CD4-positive, alpha-beta T cell (primary cell): ENCODE results near the gene NTRK2. TPM values are rescaled to one million over a fixed set of nuclear protein-coding genes. Genes with fewer than 3 reads are reported as not detected.

Experiments
- ATAC-seq: fragments of 200-7000 bp; cut with Tn5 transposase; one replicate; pipeline ENCODE4 v1.10.0; 2022; ENCODE audit warnings: mild to moderate bottlenecking; ENCODE audit not compliant: poor library complexity
- CTCF ChIA-PET: fragments of 350-600 bp; sonication (Branson Sonifier 250); formaldehyde crosslinking; loops from one replicate; lab custom pipeline; 2021; ENCODE audit warnings: antibody characterized with exemption, inconsistent platforms; lab: Charles Lee
- POLR2A ChIA-PET: fragments of 350-600 bp; sonication (Branson Sonifier 250); formaldehyde crosslinking; loops from one replicate; lab custom pipeline; 2021; ENCODE audit warnings: antibody characterized with exemption, inconsistent platforms; lab: Charles Lee
- DNase-seq, 14 experiments: peaks; one replicate each; pipeline ENCODE4 v3.0.0-alpha.2; 2013 to 2020; ENCODE audit warnings: mixed read lengths in 2 of 14
- H3K27ac ChIP-seq, 2 donors: one replicate each; pipeline versions ENCODE4 v1.5.1 to v1.7.0; 2013; ENCODE audit warnings: low read length in 2 of 2, low read depth in 1 of 2, mild to moderate bottlenecking in 1 of 2
- H3K27me3 ChIP-seq, 2 experiments: 1 replicate in 1 of 2; 2 replicates in 1 of 2; pipeline versions ENCODE4 v1.6.1 to v1.7.0; 2013; ENCODE audit warnings: low read length in 2 of 2, control low read depth in 1 of 2, mild to moderate bottlenecking in 1 of 2, moderate library complexity in 1 of 2; ENCODE audit not compliant: insufficient read depth in 2 of 2, control insufficient read depth in 1 of 2
- H3K36me3 ChIP-seq: one replicate; pipeline ENCODE4 v1.6.1; 2013; ENCODE audit warnings: low read length, control low read depth; ENCODE audit not compliant: insufficient read depth
- H3K4me1 ChIP-seq: one replicate; pipeline ENCODE4 v1.6.1; 2013; ENCODE audit warnings: low read length, control low read depth; ENCODE audit not compliant: insufficient read depth
- H3K4me3 ChIP-seq: one replicate; pipeline ENCODE4 v1.5.1; 2013; ENCODE audit warnings: mild to moderate bottlenecking, low read length, moderate library complexity
- H3K9me3 ChIP-seq, 2 experiments: 1 replicate in 1 of 2; 2 replicates in 1 of 2; pipeline versions ENCODE4 v1.6.1 to v1.7.0; 2013; ENCODE audit warnings: low read length in 2 of 2, mild to moderate bottlenecking in 2 of 2, control low read depth in 1 of 2, moderate library complexity in 1 of 2; ENCODE audit not compliant: control insufficient read depth in 1 of 2, insufficient read depth in 1 of 2
- H3K27ac Mint-ChIP-seq: one replicate; pipeline ENCODE4 v1.8.0; 2020; ENCODE audit warnings: mixed read lengths
- H3K27me3 Mint-ChIP-seq: one replicate; pipeline ENCODE4 v1.8.0; 2021; ENCODE audit warnings: mixed read lengths
- H3K36me3 Mint-ChIP-seq: one replicate; pipeline ENCODE4 v1.8.0; 2021; ENCODE audit warnings: low read depth, mixed read lengths
- H3K4me1 Mint-ChIP-seq: one replicate; pipeline ENCODE4 v1.8.0; 2021; ENCODE audit warnings: low read depth, mixed read lengths
- H3K4me3 Mint-ChIP-seq: one replicate; pipeline ENCODE4 v1.8.0; 2020; ENCODE audit warnings: mild to moderate bottlenecking, mixed read lengths
- H3K9me3 Mint-ChIP-seq: one replicate; pipeline ENCODE4 v1.8.0; 2020; ENCODE audit warnings: mixed read lengths
- intact Hi-C, 2 experiments: fragments of 100-400 bp; cut with DNase I in 1 of 2; cut with micrococcal nuclease in 1 of 2; formaldehyde crosslinking; loops; one replicate each; pipeline versions ENCODE4 v1.15.1 to v1.9.0; 2023 to 2025; cut with DNase I, micrococcal nuclease
- total RNA-seq, 174 experiments: library from RNA in 2 of 174; stranded (reverse) in 2 of 174; gene quantifications; one replicate each; pipeline ENCODE4 v1.2.3 and lab custom pipeline; 2021 to 2026
- TF ChIP-seq, protein P1 (sequence below): fragments of 200-600 bp; IDR thresholded peaks from one replicate; pipeline ENCODE4 v1.8.0; 2022; ENCODE audit warnings: antibody characterized with exemption, mild to moderate bottlenecking

Gene NTRK2
- total RNA-seq, 2 experiments from 2014 or later: 0.06 to 0.14 TPM

DNA sequence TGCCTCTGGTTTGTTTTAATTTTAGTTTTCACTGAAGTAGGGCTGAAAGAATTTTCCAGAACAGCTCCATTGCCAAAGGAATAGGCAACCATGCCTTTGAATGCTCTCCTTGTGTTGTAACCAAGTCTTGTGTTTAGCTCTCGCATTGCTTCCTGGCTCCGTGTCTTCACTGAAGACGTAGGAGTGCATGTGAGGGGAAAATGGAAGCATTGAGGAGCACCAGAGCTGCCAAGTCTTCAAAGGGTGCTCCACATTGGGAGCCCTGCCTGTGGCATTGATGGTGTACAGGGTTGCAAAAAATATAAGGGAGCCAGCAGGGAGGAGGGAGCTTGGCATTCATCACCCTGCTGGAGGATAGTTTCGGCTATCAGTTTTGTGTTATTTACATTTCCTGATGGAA, 86.6 kb downstream of the NTRK2 start:
- H3K27me3 ChIP-seq: no peaks in the 10 kb centered on the region
- ChIA-PET POLR2A (no interaction called here), CTCF (no interaction called here)
- Mint-ChIP-seq H3K27ac (no peak overlapping the region), H3K4me3 (no peak overlapping the region), H3K4me1 (peaks cover 15% of the 10 kb centered on the region), H3K27me3 (no peaks in the 10 kb centered on the region), H3K36me3 (no peaks in the 10 kb centered on the region), H3K9me3 (no peaks in the 10 kb centered on the region)
- no peaks in the 10 kb centered on the region for H3K9me3 ChIP-seq
- H3K4me3 ChIP-seq: no peak overlapping the region
- no peak for DNase-seq
- H3K27ac ChIP-seq: no peak overlapping the region
- H3K4me1 ChIP-seq: no peaks in the 10 kb centered on the region
- intact Hi-C loops: no loop called here
- H3K36me3 ChIP-seq: no peaks in the 10 kb centered on the region
- TF ChIP-seq, protein P1, sequence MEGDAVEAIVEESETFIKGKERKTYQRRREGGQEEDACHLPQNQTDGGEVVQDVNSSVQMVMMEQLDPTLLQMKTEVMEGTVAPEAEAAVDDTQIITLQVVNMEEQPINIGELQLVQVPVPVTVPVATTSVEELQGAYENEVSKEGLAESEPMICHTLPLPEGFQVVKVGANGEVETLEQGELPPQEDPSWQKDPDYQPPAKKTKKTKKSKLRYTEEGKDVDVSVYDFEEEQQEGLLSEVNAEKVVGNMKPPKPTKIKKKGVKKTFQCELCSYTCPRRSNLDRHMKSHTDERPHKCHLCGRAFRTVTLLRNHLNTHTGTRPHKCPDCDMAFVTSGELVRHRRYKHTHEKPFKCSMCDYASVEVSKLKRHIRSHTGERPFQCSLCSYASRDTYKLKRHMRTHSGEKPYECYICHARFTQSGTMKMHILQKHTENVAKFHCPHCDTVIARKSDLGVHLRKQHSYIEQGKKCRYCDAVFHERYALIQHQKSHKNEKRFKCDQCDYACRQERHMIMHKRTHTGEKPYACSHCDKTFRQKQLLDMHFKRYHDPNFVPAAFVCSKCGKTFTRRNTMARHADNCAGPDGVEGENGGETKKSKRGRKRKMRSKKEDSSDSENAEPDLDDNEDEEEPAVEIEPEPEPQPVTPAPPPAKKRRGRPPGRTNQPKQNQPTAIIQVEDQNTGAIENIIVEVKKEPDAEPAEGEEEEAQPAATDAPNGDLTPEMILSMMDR: no peak
- ATAC-seq: no peak

DNA sequence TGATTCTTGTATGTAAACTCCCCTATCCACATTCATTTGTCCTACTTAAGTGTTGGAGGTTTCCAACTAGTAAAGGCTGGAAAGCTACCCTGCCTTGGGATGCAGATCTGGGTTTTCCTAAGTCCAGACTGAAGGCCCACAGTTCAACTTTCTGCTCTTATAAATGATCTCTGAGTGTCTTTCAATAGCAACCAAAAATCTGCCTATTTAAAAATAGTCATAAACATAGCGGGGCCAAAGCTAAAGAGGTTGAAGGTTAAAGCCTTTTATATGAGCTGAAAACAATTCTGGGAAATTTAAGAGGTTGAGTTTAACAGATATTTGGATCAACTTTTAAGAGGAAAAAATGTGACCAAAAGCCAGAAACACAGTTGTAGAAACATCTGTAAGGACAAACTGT, 87.2 kb downstream of the NTRK2 start:
- intact Hi-C loops: no loop called here
- Histone ChIP-seq H3K4me1 (no peaks in the 10 kb centered on the region), H3K4me3 (no peak overlapping the region), H3K27me3 (no peaks in the 10 kb centered on the region), H3K27ac (no peak overlapping the region), H3K9me3 (no peaks in the 10 kb centered on the region), H3K36me3 (no peaks in the 10 kb centered on the region)
- Mint-ChIP-seq H3K4me3 (no peak overlapping the region), H3K36me3 (no peaks in the 10 kb centered on the region), H3K9me3 (no peaks in the 10 kb centered on the region), H3K4me1 (peaks cover 12% of the 10 kb centered on the region), H3K27me3 (no peaks in the 10 kb centered on the region), H3K27ac (no peak overlapping the region)
- ATAC-seq (no peak), DNase-seq (no peak)
- TF ChIP-seq, protein P1: no peak
- CTCF ChIA-PET: no interaction called here
- POLR2A ChIA-PET: no interaction called here

DNA sequence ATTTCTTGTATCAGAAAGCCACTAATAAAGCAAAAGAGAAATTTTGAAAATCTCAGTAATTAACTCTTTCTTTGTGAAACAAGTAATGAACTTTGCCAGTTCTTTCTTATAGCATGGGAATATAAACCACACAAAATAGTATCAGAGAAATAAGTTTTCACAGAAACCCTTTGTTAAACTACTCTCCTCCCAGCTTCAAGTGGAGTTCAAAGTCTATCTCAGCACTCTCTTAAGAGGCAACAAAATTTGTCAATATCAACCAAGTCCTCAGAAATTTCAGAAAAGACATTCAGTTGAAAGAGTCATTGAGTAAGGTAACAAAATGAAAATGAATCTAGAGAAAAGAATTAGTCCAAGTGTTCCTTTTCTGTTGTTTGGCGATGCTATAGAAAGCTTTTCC, 89.3 kb downstream of the NTRK2 start:
- POLR2A ChIA-PET: no interaction called here
- no peaks in the 10 kb centered on the region for H3K9me3 Mint-ChIP-seq
- DNase-seq: no peak
- H3K27ac Mint-ChIP-seq: no peak overlapping the region
- no peak overlapping the region for H3K4me3 ChIP-seq
- H3K27me3 Mint-ChIP-seq: peaks cover 8% of the 10 kb centered on the region
- H3K27me3 ChIP-seq: no peaks in the 10 kb centered on the region
- no peaks in the 10 kb centered on the region for H3K9me3 ChIP-seq
- intact Hi-C loops: no loop called here
- peaks cover 7% of the 10 kb centered on the region for H3K4me1 Mint-ChIP-seq
- H3K27ac ChIP-seq: no peak overlapping the region
- no peak for ATAC-seq
- H3K36me3 ChIP-seq: no peaks in the 10 kb centered on the region
- H3K36me3 Mint-ChIP-seq: no peaks in the 10 kb centered on the region
- TF ChIP-seq, protein P1: no peak
- no peaks in the 10 kb centered on the region for H3K4me1 ChIP-seq
- no peak overlapping the region for H3K4me3 Mint-ChIP-seq
- CTCF ChIA-PET: no interaction called here
